K562 (cell line): Measurements from ENCODE around the gene NEK5. TPM values are rescaled to one million over a fixed set of nuclear protein-coding genes. Genes with fewer than 3 reads are reported as not detected.

ENCODE experiments used
- BRD4 ChIP-seq: fragments of 200-600 bp; sonication (generic); IDR thresholded peaks from 2 replicates; pipeline ENCODE4 v1.6.1; 2017; ENCODE audit warnings: inconsistent platforms
- C11orf30 ChIP-seq: fragments of 450-650 bp; IDR thresholded peaks from 2 replicates; pipeline ENCODE4 v1.6.1; 2016; ENCODE audit warnings: low read depth, mild to moderate bottlenecking
- CTBP1 ChIP-seq: fragments of 450-650 bp; IDR thresholded peaks from 2 replicates; pipeline ENCODE4 v1.6.1; 2016; ENCODE audit warnings: borderline replicate concordance
- HLTF ChIP-seq: fragments of 450-650 bp; IDR thresholded peaks from 2 replicates; pipeline ENCODE4 v1.6.1; 2016
- HMGXB4 ChIP-seq: sonication (generic); formaldehyde crosslinking; IDR thresholded peaks from 2 replicates; pipeline ENCODE4 v1.8.1; 2023; ENCODE audit warnings: mild to moderate bottlenecking, missing genetic modification reagents
- HNRNPL ChIP-seq: fragments of 200-400 bp; formaldehyde crosslinking; IDR thresholded peaks from 2 replicates; pipeline ENCODE4 v1.6.1; 2017; ENCODE audit warnings: low read depth, mild to moderate bottlenecking, low read length
- MEIS2 ChIP-seq: fragments of 450-650 bp; IDR thresholded peaks from 2 replicates; pipeline ENCODE4 v1.6.1; 2014; ENCODE audit warnings: mild to moderate bottlenecking; ENCODE audit not compliant: partially characterized antibody
- PBX2 ChIP-seq, 2 experiments: IDR thresholded peaks in 1 of 2; conservative IDR thresholded peaks in 1 of 2; 2 replicates each; pipeline ENCODE4 v1.6.1; 2016; ENCODE audit warnings: low read depth in 2 of 2, mild to moderate bottlenecking in 1 of 2, missing compliant biosample characterization in 1 of 2, missing genetic modification characterization in 1 of 2, moderate library complexity in 1 of 2
- PHF21A ChIP-seq: fragments of 450-650 bp; IDR thresholded peaks from 2 replicates; pipeline ENCODE4 v1.6.1; 2017; ENCODE audit warnings: low read depth, borderline replicate concordance
- PRMT5 ChIP-seq: sonication (generic); formaldehyde crosslinking; IDR thresholded peaks from 2 replicates; pipeline ENCODE4 v1.5.0; 2020; ENCODE audit warnings: missing genetic modification reagents
- RBM34 ChIP-seq: fragments of 200-400 bp; formaldehyde crosslinking; IDR thresholded peaks from 2 replicates; pipeline ENCODE4 v1.6.1; 2018; ENCODE audit warnings: low read length, borderline replicate concordance; ENCODE audit not compliant: insufficient read depth
- SMC3 ChIP-seq: conservative IDR thresholded peaks from 2 replicates; pipeline ENCODE4 v1.6.1; 2011; ENCODE audit warnings: low read depth, low read length, improper control_type of control experiment; ENCODE audit not compliant: insufficient read depth
- TCF3 ChIP-seq: sonication (generic); formaldehyde crosslinking; IDR thresholded peaks from 2 replicates; pipeline ENCODE4 v1.4.0; 2020; ENCODE audit warnings: mild to moderate bottlenecking, missing genetic modification reagents
- TCF7L2 ChIP-seq: fragments of 150-350 bp; IDR thresholded peaks from 2 replicates; pipeline ENCODE4 v1.6.1; 2016; ENCODE audit warnings: low read depth, mild to moderate bottlenecking, low read length, moderate library complexity
- TFE3 ChIP-seq: fragments of 450-650 bp; formaldehyde crosslinking; IDR thresholded peaks from 2 replicates; pipeline ENCODE4 v1.4.0; 2020; ENCODE audit warnings: mild to moderate bottlenecking, mixed read lengths
- ZBTB7A ChIP-seq: IDR thresholded peaks from 2 replicates; pipeline ENCODE4 v1.6.1; 2011; ENCODE audit warnings: low read depth, mild to moderate bottlenecking, low read length, moderate library complexity, borderline replicate concordance; ENCODE audit not compliant: control insufficient read depth
- ZKSCAN3 ChIP-seq: fragments of 250-450 bp; sonication (Bioruptor Pico); IDR thresholded peaks from 2 replicates; pipeline ENCODE4 v1.4.0; 2020
- ZMIZ1 ChIP-seq, 2 experiments: fragments of 150-350 bp in 1 of 2; IDR thresholded peaks; 2 replicates each; pipeline ENCODE4 v1.6.1; 2012 to 2016; ENCODE audit warnings: low read depth in 2 of 2, low read length in 2 of 2, mild to moderate bottlenecking in 1 of 2, moderate library complexity in 1 of 2
- ZNF764 ChIP-seq: fragments of 250-450 bp; sonication (Bioruptor Pico); IDR thresholded peaks from 2 replicates; pipeline ENCODE4 v1.4.0; 2020; ENCODE audit warnings: low read depth, mild to moderate bottlenecking, moderate library complexity
- ZNF830 ChIP-seq: fragments of 250-450 bp; sonication (Bioruptor Pico); IDR thresholded peaks from 2 replicates; pipeline ENCODE4 v1.5.0; 2021; ENCODE audit warnings: mild to moderate bottlenecking
- polyA plus RNA-seq, 8 experiments: library from polyadenylated mRNA; depleted of rRNA in 4 of 8; stranded (reverse) in 5 of 8; unstranded in 3 of 8; fragments of >200 nt; fragmentation: Nextera tagmentation in 2 of 8; fragmentation: Illumina TruSeq in 1 of 8; extraction: Ambion mirVana in 2 of 8; extraction: Trizol in 1 of 8; gene quantifications; 2 replicates each; pipeline versions ENCODE4 v1.2.1 to v1.2.3, GENCODE V29; 2011 to 2014; ENCODE audit warnings: inconsistent platforms in 1 of 8, missing spikeins in 1 of 8
- total RNA-seq, 7 experiments: library from RNA; depleted of rRNA in 6 of 7; stranded (reverse); fragments of >200 nt in 6 of 7; fragmentation: Illumina TruSeq in 2 of 7; extraction: Trizol in 2 of 7; gene quantifications; 2 replicates each; pipeline versions ENCODE4 v1.2.1 to v1.2.3, GENCODE V29; 2011 to 2021; ENCODE audit warnings: low replicate concordance in 1 of 7

Gene NEK5
- total and polyA plus RNA-seq, 9 of the 15 experiments (the other 6 are each of a cell fraction or from before 2014, with no cell fraction given), result 0.09 to 0.44 (median 0.33) TPM

- TF ChIP-seq ZMIZ1 (IDR thresholded peaks at IDR 0.05; ENCODE audit: low read depth in 2 of 2, low read length in 2 of 2) (0 out of 4 replicates have a peak, but pooled peaks of 1 of the 2 experiments have one; percentile 34), TCF3 (CRISPR knock-in tag) (peak; percentile 74), PBX2 (CRISPR knock-in tag; IDR thresholded peaks at IDR 0.05; ENCODE audit: low read depth) (no peak), PBX2 (tag; conservative IDR thresholded peaks at IDR 0.05; ENCODE audit: low read depth) (peak; percentile 79), TFE3 (CRISPR knock-in tag) (no peak), C11orf30 (no peak), PHF21A (no peak), ZKSCAN3 (CRISPR knock-in tag) (no peak), MEIS2 (peak; percentile 96), PRMT5 (CRISPR knock-in tag) (no peak), TCF7L2 (no peak), ZNF764 (CRISPR knock-in tag) (no peak), HLTF (no peak), CTBP1 (no peak), HMGXB4 (CRISPR knock-in tag) (no peak), ZNF830 (CRISPR knock-in tag) (no peak), ZBTB7A (no peak), RBM34 (no peak), HNRNPL (no peak), SMC3 (no peak), BRD4 (no peak)
- TF ChIP-seq, all 486 proteins: peak for 19
These were observed 10.8 kb downstream of the NEK5 start (continued) for GRCh38 chr13:52118095-52118494.
